ENCODE results near the gene CETN1.

Gene CETN1

GRCh38 chr18:574865-575645 lies 5.1 kb upstream of the CETN1 start:
- Histone ChIP-seq H3K27me3 (ENCODE audit: control insufficient read depth, insufficient read depth, low read length) (no peaks in the 10 kb centered on the region), H3K79me2 (no peaks in the 10 kb centered on the region), H3K4me2 (ENCODE audit: low read length) (peak overlapping the region; percentile 40), H3K9ac (no peak overlapping the region), H2AFZ (peak overlapping the region; percentile 25), H3K27ac (no peak overlapping the region), H3K4me3 (ENCODE audit: low read depth, low read length) (peak overlapping the region; percentile 25), H3K4me1 (peaks cover 18% of the 10 kb centered on the region), H3K9me3 (ENCODE audit: control insufficient read depth, low read length) (no peaks in the 10 kb centered on the region), H3K36me3 (ENCODE audit: control insufficient read depth, insufficient read depth, low read length) (no peaks in the 10 kb centered on the region)
- TF ChIP-seq CTCF (IDR thresholded peaks at IDR 0.05): no peak

GRCh38 chr18:576924-577323 lies 3.3 kb upstream of the CETN1 start:
- no peaks in the 10 kb centered on the region for H3K27me3 ChIP-seq (ENCODE audit: control insufficient read depth, insufficient read depth, low read length)
- H3K4me1 ChIP-seq: peaks cover 18% of the 10 kb centered on the region
- H3K9ac ChIP-seq: no peak overlapping the region
- no peak overlapping the region for H3K27ac ChIP-seq
- no peak overlapping the region for H3K4me3 ChIP-seq (ENCODE audit: low read depth, low read length)
- H3K4me2 ChIP-seq (ENCODE audit: low read length): no peak overlapping the region
- no peaks in the 10 kb centered on the region for H3K36me3 ChIP-seq (ENCODE audit: control insufficient read depth, insufficient read depth, low read length)
- H2AFZ ChIP-seq: no peak overlapping the region
- no peaks in the 10 kb centered on the region for H3K9me3 ChIP-seq (ENCODE audit: control insufficient read depth, low read length)
- no peak for TF ChIP-seq CTCF (IDR thresholded peaks at IDR 0.05)
- H3K79me2 ChIP-seq: no peaks in the 10 kb centered on the region

- H3K9ac ChIP-seq: no peak overlapping the region
- H2AFZ ChIP-seq: no peak overlapping the region
- peaks cover 18% of the 10 kb centered on the region for H3K4me1 ChIP-seq
- no peaks in the 10 kb centered on the region for H3K27me3 ChIP-seq (ENCODE audit: control insufficient read depth, insufficient read depth, low read length)
- H3K36me3 ChIP-seq (ENCODE audit: control insufficient read depth, insufficient read depth, low read length): no peaks in the 10 kb centered on the region
- no peak overlapping the region for H3K4me3 ChIP-seq (ENCODE audit: low read depth, low read length)
- H3K4me2 ChIP-seq (ENCODE audit: low read length): no peak overlapping the region
- H3K9me3 ChIP-seq (ENCODE audit: control insufficient read depth, low read length): no peaks in the 10 kb centered on the region
- TF ChIP-seq CTCF (IDR thresholded peaks at IDR 0.05): no peak
- H3K27ac ChIP-seq: no peak overlapping the region
- H3K79me2 ChIP-seq: no peaks in the 10 kb centered on the region
These were observed 2.4 kb upstream of the CETN1 start for GRCh38 chr18:577643-578375.

GRCh38 chr18:579238-579637 lies 942 bp upstream of the CETN1 start:
- H3K79me2 ChIP-seq: no peaks in the 10 kb centered on the region
- no peaks in the 10 kb centered on the region for H3K36me3 ChIP-seq (ENCODE audit: control insufficient read depth, insufficient read depth, low read length)
- no peak overlapping the region for H2AFZ ChIP-seq
- no peaks in the 10 kb centered on the region for H3K9me3 ChIP-seq (ENCODE audit: control insufficient read depth, low read length)
- no peak overlapping the region for H3K27ac ChIP-seq
- no peak overlapping the region for H3K4me3 ChIP-seq (ENCODE audit: low read depth, low read length)
- H3K9ac ChIP-seq: no peak overlapping the region
- H3K27me3 ChIP-seq (ENCODE audit: control insufficient read depth, insufficient read depth, low read length): no peaks in the 10 kb centered on the region
- H3K4me2 ChIP-seq (ENCODE audit: low read length): no peak overlapping the region
- H3K4me1 ChIP-seq: peaks cover 7% of the 10 kb centered on the region
- no peak for TF ChIP-seq CTCF (IDR thresholded peaks at IDR 0.05)
